BLaER1 treated with 17β-estradiol and CSF1 and Interleukin-3, amounts not matched to agents 10 nM and 100 nM (cell line): ENCODE measurements around the gene MEN1.
A peak's percentile ranks its signal among the peaks of the same experiment; 100 is the strongest.

ENCODE experiments used
- H3K27ac ChIP-seq, 11 experiments: shearing (Covaris generic); formaldehyde crosslinking; 2 replicates each; pipeline ENCODE4 v1.8.1; 2022
- H3K27me3 ChIP-seq, 11 experiments: shearing (Covaris generic); formaldehyde crosslinking; 2 replicates each; pipeline ENCODE4 v1.8.1; 2022
- H3K36me3 ChIP-seq, 11 experiments: shearing (Covaris generic); formaldehyde crosslinking; 2 replicates each; pipeline ENCODE4 v1.8.1; 2022
- H3K4me1 ChIP-seq, 10 experiments: shearing (Covaris generic); formaldehyde crosslinking; 2 replicates each; pipeline ENCODE4 v1.8.1; 2022
- H3K4me2 ChIP-seq, 11 experiments: shearing (Covaris generic); formaldehyde crosslinking; 2 replicates each; pipeline ENCODE4 v1.8.1; 2022
- H3K4me3 ChIP-seq, 10 experiments: shearing (Covaris generic); formaldehyde crosslinking; 2 replicates each; pipeline ENCODE4 v1.8.1; 2022
- H3K9ac ChIP-seq, 11 experiments: shearing (Covaris generic); formaldehyde crosslinking; 2 replicates each; pipeline ENCODE4 v1.8.1; 2022
- H3K9me3 ChIP-seq, 11 experiments: shearing (Covaris generic); formaldehyde crosslinking; replicated peaks in 1 of 11; 2 replicates each; pipeline ENCODE4 v1.8.1; 2022
- H4K20me1 ChIP-seq, 11 experiments: shearing (Covaris generic); formaldehyde crosslinking; 2 replicates each; pipeline ENCODE4 v1.8.1; 2022
- Cebpa-rat ChIP-seq, 11 experiments: shearing (Covaris generic); IDR thresholded peaks; 2 replicates each; pipeline ENCODE4 v1.8.1; 2022

MEN1 gene

GRCh38 chr11:64837887-64838351 lies 27.6 kb upstream of the MEN1 start:
- no peaks in the 10 kb centered on the region for H3K36me3 ChIP-seq
- no peak overlapping the region for H3K9ac ChIP-seq
- H3K4me2 ChIP-seq = peak overlapping the region in 9 of 11 experiments; percentile 74 to 89 (median 84); a peak in 18 of 22 replicates
- peaks cover 0 to 17% (median 0%) of the 10 kb centered on the region in 11 experiments; a peak in 5 of 22 replicates for H4K20me1 ChIP-seq
- H3K27me3 ChIP-seq = peaks cover 0 to 7% (median 0%) of the 10 kb centered on the region in 11 experiments; a peak in 2 of 22 replicates
- H3K4me3 ChIP-seq = no peak overlapping the region
- no peak for TF ChIP-seq Cebpa-rat (IDR thresholded peaks at IDR 0.05)
- H3K27ac ChIP-seq = peak overlapping the region in 3 of 11 experiments; percentile 21 to 26 (median 22); a peak in 2 of 22 replicates
- H3K9me3 ChIP-seq = no peaks in the 10 kb centered on the region
- H3K4me1 ChIP-seq = peaks cover 8 to 45% (median 34%) of the 10 kb centered on the region in 10 experiments

DNA sequence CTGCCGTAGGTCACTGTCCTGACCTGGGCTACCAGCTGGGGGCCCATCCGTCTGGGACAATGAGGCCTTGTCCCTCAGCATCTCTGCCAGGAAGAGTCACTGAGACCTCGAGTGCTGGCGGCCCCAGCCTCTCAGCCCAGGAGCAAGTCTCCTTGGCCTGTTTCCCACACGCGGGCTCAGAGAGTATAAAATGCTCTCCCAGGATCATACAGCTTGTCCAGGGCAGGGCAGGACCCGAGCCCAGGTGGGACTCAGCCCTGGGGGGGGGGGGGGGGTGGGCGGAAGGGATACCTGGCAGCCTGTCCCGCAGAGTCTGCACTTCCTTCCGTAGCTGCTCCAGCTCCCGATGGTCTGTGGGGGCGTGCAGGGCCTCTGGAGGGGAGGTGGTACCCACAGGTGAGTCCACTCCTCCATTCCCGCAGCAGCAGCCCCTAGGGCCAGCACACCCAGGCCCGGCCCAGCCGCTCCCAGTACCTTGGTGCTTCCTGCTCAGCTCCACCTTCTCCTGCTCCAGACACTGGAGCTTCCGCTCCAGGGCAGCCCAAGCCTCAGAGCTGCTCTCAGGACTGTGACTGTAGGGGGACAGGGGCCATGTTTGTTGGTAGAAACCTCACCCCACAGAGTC lies 26.2 kb upstream of the MEN1 start:
- Histone ChIP-seq H3K9ac (peak overlapping the region in 5 of 11 experiments; percentile 2 to 44 (median 40); a peak in 6 of 22 replicates), H3K4me2 (peak overlapping the region; percentile 61 to 89 (median 82)), H3K4me1 (peaks cover 8 to 47% (median 39%) of the 10 kb centered on the region in 10 experiments), H4K20me1 (peaks cover 0 to 19% (median 0%) of the 10 kb centered on the region in 11 experiments; a peak in 6 of 22 replicates), H3K36me3 (no peaks in the 10 kb centered on the region), H3K4me3 (no peak overlapping the region; a peak in 1 of 20 replicates), H3K27me3 (peaks cover 0 to 7% (median 0%) of the 10 kb centered on the region in 11 experiments; a peak in 3 of 22 replicates), H3K27ac (peak overlapping the region in 5 of 11 experiments; percentile 5 to 50 (median 45); a peak in 9 of 22 replicates), H3K9me3 (no peaks in the 10 kb centered on the region)
- no peak for TF ChIP-seq Cebpa-rat (IDR thresholded peaks at IDR 0.05)

DNA sequence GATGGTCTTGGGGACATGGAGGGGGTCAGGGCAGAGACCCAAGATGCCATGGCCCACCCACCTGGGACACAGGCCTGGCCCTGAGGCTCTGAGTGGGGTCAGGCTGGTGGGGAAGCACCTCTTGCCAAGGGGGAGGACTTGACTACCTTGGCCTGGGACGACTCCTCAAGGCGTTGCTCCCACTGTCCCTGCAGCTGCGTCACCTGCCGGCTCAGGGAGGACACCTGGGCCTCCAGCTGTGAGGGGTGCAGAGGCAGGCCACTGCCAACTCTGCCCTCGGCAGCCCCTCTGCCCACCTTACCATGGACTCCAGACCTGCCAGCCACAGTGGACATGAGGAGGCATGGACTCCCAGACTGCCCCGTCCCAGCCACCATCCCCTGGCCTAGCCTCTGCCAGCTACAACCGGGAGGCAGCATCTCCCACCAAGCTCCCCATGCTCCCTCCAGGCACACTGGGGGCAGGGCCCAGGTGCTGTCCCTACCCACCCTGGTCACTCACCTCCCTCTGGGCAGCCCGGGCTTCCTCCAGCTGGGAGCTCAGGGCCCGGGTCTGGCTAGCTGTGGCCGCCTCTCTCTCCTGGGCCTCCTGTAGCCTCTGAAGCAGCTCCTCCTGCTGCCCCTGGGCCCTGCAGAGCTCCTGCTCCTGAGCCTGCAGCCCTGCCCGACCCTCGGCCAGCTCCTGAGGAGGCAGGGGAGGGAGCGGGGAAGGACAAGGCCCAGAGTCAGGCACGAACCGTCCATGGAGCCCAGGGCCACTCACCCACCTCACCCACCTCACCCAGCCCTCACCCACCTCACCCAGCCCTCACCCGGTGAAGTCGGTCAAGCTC lies 25.5 kb upstream of the MEN1 start:
- Histone ChIP-seq H3K4me3 (no peak overlapping the region), H3K4me2 (peak overlapping the region in 8 of 11 experiments; percentile 12 to 86 (median 48); a peak in 14 of 22 replicates), H3K9ac (peak overlapping the region in 3 of 11 experiments; percentile 14 to 30 (median 26); a peak in 2 of 22 replicates), H4K20me1 (peaks cover 0 to 23% (median 0%) of the 10 kb centered on the region in 11 experiments; a peak in 6 of 22 replicates), H3K4me1 (peaks cover 8 to 53% (median 46%) of the 10 kb centered on the region in 10 experiments), H3K9me3 (no peaks in the 10 kb centered on the region), H3K27me3 (peaks cover 0 to 9% (median 0%) of the 10 kb centered on the region in 11 experiments; a peak in 3 of 22 replicates), H3K36me3 (no peaks in the 10 kb centered on the region), H3K27ac (no peak overlapping the region)
- no peak for TF ChIP-seq Cebpa-rat (IDR thresholded peaks at IDR 0.05)

GRCh38 chr11:64834723-64835615 lies 24.6 kb upstream of the MEN1 start:
- H3K36me3 ChIP-seq = no peaks in the 10 kb centered on the region
- peaks cover 0 to 23% (median 0%) of the 10 kb centered on the region in 11 experiments; a peak in 6 of 22 replicates for H4K20me1 ChIP-seq
- peak overlapping the region in 3 of 11 experiments; percentile 14 to 30 (median 26); a peak in 2 of 22 replicates for H3K9ac ChIP-seq
- H3K4me1 ChIP-seq = peaks cover 9 to 61% (median 51%) of the 10 kb centered on the region in 10 experiments
- TF ChIP-seq Cebpa-rat (IDR thresholded peaks at IDR 0.05) = no peak
- no peak overlapping the region for H3K4me3 ChIP-seq
- H3K27ac ChIP-seq = no peak overlapping the region
- peak overlapping the region in 7 of 11 experiments; percentile 5 to 86 (median 33); a peak in 11 of 22 replicates for H3K4me2 ChIP-seq
- peaks cover 0 to 9% (median 0%) of the 10 kb centered on the region in 11 experiments; a peak in 3 of 22 replicates for H3K27me3 ChIP-seq
- H3K9me3 ChIP-seq = no peaks in the 10 kb centered on the region

DNA sequence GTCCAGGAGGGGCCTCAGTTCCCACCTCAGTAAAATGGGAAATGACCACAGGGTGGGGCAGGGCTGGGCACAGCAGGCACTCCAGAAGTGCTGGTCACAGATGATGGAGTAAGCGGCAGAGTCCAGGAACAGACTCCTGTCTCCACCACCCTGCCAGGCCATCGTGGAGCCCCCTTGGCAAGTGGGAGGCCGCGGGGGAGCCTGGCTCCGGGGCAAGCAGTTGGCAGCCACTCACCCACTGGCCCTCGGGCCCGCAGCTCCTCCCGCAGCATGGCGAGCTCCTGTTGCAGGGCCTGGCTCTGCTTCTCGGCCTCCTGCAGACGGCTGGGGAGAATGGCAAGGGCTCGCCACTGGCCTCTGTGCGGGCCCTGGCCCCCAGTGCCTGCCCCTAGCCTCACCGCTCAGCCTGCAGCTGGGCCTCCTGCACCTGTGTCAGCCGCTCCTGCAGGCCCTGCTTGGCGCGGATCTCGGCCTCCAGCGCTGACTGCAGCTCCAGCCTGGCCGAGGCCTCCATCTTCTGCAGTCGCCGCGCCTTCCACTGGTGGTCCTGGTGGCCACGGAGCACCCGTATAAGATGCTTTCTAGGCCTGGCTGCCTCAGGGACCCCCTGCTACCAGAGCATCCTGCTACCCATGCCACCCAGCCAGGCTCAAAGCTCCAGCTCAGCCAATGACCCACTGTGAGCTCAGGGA lies 23.8 kb upstream of the MEN1 start:
- Histone ChIP-seq H3K9ac (no peak overlapping the region), H3K4me1 (peaks cover 9 to 64% (median 53%) of the 10 kb centered on the region in 10 experiments), H3K4me2 (no peak overlapping the region), H3K36me3 (no peaks in the 10 kb centered on the region), H3K4me3 (no peak overlapping the region), H4K20me1 (peaks cover 0 to 23% (median 0%) of the 10 kb centered on the region in 11 experiments; a peak in 6 of 22 replicates), H3K9me3 (no peaks in the 10 kb centered on the region), H3K27me3 (peaks cover 0 to 9% (median 0%) of the 10 kb centered on the region in 11 experiments; a peak in 3 of 22 replicates), H3K27ac (no peak overlapping the region)
- TF ChIP-seq Cebpa-rat (IDR thresholded peaks at IDR 0.05) = no peak

- no peaks in the 10 kb centered on the region for H3K9me3 ChIP-seq
- H3K36me3 ChIP-seq = no peaks in the 10 kb centered on the region
- no peak overlapping the region for H3K4me3 ChIP-seq
- no peak for TF ChIP-seq Cebpa-rat (IDR thresholded peaks at IDR 0.05)
- peaks cover 0 to 9% (median 0%) of the 10 kb centered on the region in 11 experiments; a peak in 3 of 22 replicates for H3K27me3 ChIP-seq
- peaks cover 0 to 24% (median 0%) of the 10 kb centered on the region in 11 experiments; a peak in 6 of 22 replicates for H4K20me1 ChIP-seq
- peaks cover 9 to 62% (median 53%) of the 10 kb centered on the region in 10 experiments for H3K4me1 ChIP-seq
- no peak overlapping the region for H3K4me2 ChIP-seq
- H3K9ac ChIP-seq = no peak overlapping the region
- H3K27ac ChIP-seq = no peak overlapping the region
Observed at GRCh38 chr11:64833509-64833908, 23.2 kb upstream of the MEN1 start.

GRCh38 chr11:64833198-64833502 lies 22.8 kb upstream of the MEN1 start:
- H3K4me3 ChIP-seq = no peak overlapping the region
- no peak overlapping the region for H3K4me2 ChIP-seq
- peaks cover 0 to 24% (median 0%) of the 10 kb centered on the region in 11 experiments; a peak in 6 of 22 replicates for H4K20me1 ChIP-seq
- H3K9ac ChIP-seq = no peak overlapping the region
- TF ChIP-seq Cebpa-rat (IDR thresholded peaks at IDR 0.05) = no peak
- H3K9me3 ChIP-seq = no peaks in the 10 kb centered on the region
- peaks cover 0 to 9% (median 0%) of the 10 kb centered on the region in 11 experiments; a peak in 3 of 22 replicates for H3K27me3 ChIP-seq
- peaks cover 9 to 59% (median 51%) of the 10 kb centered on the region in 10 experiments for H3K4me1 ChIP-seq
- no peak overlapping the region for H3K27ac ChIP-seq
- no peaks in the 10 kb centered on the region for H3K36me3 ChIP-seq
